Activated CD8-positive, alpha-beta memory T cell treated with anti-CD3 and anti-CD28 coated beads, Interleukin-2, amount 50 U/mL, for 24 hours (primary cell): ENCODE measurements around the gene PUS3.
"Not testable (repeated sequence)": the region's sequence is repeated elsewhere in the genome, so short reads cannot be mapped to it uniquely, and the experiment has no call there.

Experiments used
- DNase-seq: peaks from one replicate; pipeline ENCODE4 v3.0.0-alpha.2; 2020; ENCODE audit errors: extremely low read depth

Gene PUS3

GRCh38 chr11:125871391-125872137 is 31.4 kb downstream of the PUS3 start:
- DNase-seq, result no peak

DNA sequence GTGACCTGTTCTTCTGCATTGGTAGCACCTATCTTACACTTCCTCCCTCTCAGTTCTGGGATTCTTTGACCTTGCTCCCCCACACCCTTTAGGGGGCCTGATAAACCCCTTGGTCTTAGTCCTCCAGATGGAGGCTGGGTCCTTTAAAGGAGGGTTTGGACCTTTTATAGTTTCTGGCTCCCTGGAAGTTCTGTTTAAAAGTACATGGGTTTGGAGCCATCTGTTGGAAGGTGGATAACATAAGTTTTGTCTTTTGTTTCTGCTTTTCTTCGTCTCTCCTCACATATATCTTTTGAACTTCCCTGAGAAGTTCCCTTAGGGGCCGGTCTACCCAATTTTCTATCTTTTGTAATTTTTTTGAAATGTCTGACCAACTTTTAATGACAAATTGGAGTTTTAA is 33.5 kb downstream of the PUS3 start:
- DNase-seq, result no peak

- not testable (repeated sequence) for DNase-seq
Measured at GRCh38 chr11:125865354-125865753, 37.7 kb downstream of the PUS3 start.

- DNase-seq, result not testable (repeated sequence)
Measured at GRCh38 chr11:125862786-125863185, 40.2 kb downstream of the PUS3 start.

GRCh38 chr11:125857670-125858069 is 45.3 kb downstream of the PUS3 start:
- not testable (repeated sequence) for DNase-seq

GRCh38 chr11:125846188-125846587 is 56.8 kb downstream of the PUS3 start:
- no peak for DNase-seq
